Activated CD4-positive, alpha-beta T cell treated with anti-CD3 and anti-CD28 coated beads, Interleukin-2, Interleukin-4, amounts not matched to agents 100 ng/mL and 50 ng/mL, durations not matched to agents 16 hours and 8 hours (primary cell): ENCODE data around the gene MRPS11.
"Not testable (repeated sequence)": the region's sequence is repeated elsewhere in the genome, so short reads cannot be mapped to it uniquely, and the experiment has no call there.

ENCODE experiments used
- DNase-seq: peaks from one replicate; pipeline ENCODE4 v3.0.0-alpha.2; 2020; ENCODE audit warnings: low spot score

MRPS11 gene

GRCh38 chr15:88490036-88490435, 22.5 kb downstream of the MRPS11 start:
- no peak for DNase-seq

- no peak for DNase-seq
These were observed 23.6 kb downstream of the MRPS11 start for GRCh38 chr15:88491158-88491557.

- DNase-seq: no peak
These were observed 26.3 kb downstream of the MRPS11 start for GRCh38 chr15:88493844-88494243.

- no peak for DNase-seq
These were observed 29.7 kb downstream of the MRPS11 start for GRCh38 chr15:88497109-88497765.

GRCh38 chr15:88498996-88499395, 31.5 kb downstream of the MRPS11 start:
- DNase-seq: no peak

GRCh38 chr15:88504445-88504844, 36.9 kb downstream of the MRPS11 start:
- DNase-seq: no peak

- no peak for DNase-seq
These were observed 38.2 kb downstream of the MRPS11 start for GRCh38 chr15:88505721-88506120.

GRCh38 chr15:88506628-88507027, 39.1 kb downstream of the MRPS11 start:
- no peak for DNase-seq

GRCh38 chr15:88509321-88509720, 41.8 kb downstream of the MRPS11 start:
- no peak for DNase-seq

- no peak for DNase-seq
These were observed 42.5 kb downstream of the MRPS11 start for GRCh38 chr15:88509964-88510363.

GRCh38 chr15:88511161-88511560, 43.7 kb downstream of the MRPS11 start:
- DNase-seq: no peak

GRCh38 chr15:88512078-88512477, 44.6 kb downstream of the MRPS11 start:
- no peak for DNase-seq

GRCh38 chr15:88512601-88513000, 45.1 kb downstream of the MRPS11 start:
- DNase-seq: no peak

- no peak for DNase-seq
These were observed 45.7 kb downstream of the MRPS11 start for GRCh38 chr15:88513195-88513594.

- no peak for DNase-seq
These were observed 51.4 kb downstream of the MRPS11 start for GRCh38 chr15:88518903-88519302.

- not testable (repeated sequence) for DNase-seq
These were observed 56.6 kb downstream of the MRPS11 start for GRCh38 chr15:88524094-88524493.

GRCh38 chr15:88525418-88525817, 57.9 kb downstream of the MRPS11 start:
- no peak for DNase-seq

- DNase-seq: no peak
These were observed 58.9 kb downstream of the MRPS11 start for GRCh38 chr15:88526247-88526879.

GRCh38 chr15:88529021-88529630, 61.6 kb downstream of the MRPS11 start:
- no peak for DNase-seq
